Neutrophil (primary cell): Measurements from ENCODE around the gene TIMM17A.

ENCODE experiments used
- H3K27ac ChIP-seq: fragments of 200-600 bp; sonication (generic); 2 replicates; pipeline ENCODE4 v1.5.1; 2016; ENCODE audit warnings: mild to moderate bottlenecking, moderate library complexity
- H3K27me3 ChIP-seq: fragments of 200-600 bp; sonication (generic); 2 replicates; pipeline ENCODE4 v1.6.0; 2016; ENCODE audit warnings: mild to moderate bottlenecking
- H3K36me3 ChIP-seq: fragments of 200-600 bp; sonication (generic); 2 replicates; pipeline ENCODE4 v1.5.1; 2017
- H3K4me1 ChIP-seq, 2 experiments: fragments of 200-600 bp in 1 of 2; sonication (generic) in 1 of 2; 1 replicate in 1 of 2; 2 replicates in 1 of 2; pipeline versions ENCODE4 v1.5.1 to v1.6.1; 2013 to 2016; ENCODE audit warnings: low read depth in 1 of 2, low read length in 1 of 2, mild to moderate bottlenecking in 1 of 2, moderate library complexity in 1 of 2; ENCODE audit not compliant: control insufficient read depth in 1 of 2, insufficient read depth in 1 of 2
- H3K4me3 ChIP-seq, 2 experiments: fragments of 200-600 bp in 1 of 2; sonication (generic) in 1 of 2; 1 replicate in 1 of 2; 2 replicates in 1 of 2; pipeline ENCODE4 v1.5.1; 2013 to 2016; ENCODE audit warnings: low read depth in 1 of 2, low read length in 1 of 2, mild to moderate bottlenecking in 1 of 2, moderate library complexity in 1 of 2
- H3K9me3 ChIP-seq: fragments of 200-600 bp; sonication (generic); 2 replicates; pipeline ENCODE4 v1.5.1; 2016
- TF ChIP-seq, protein P1 (sequence below): fragments of 200-600 bp; sonication (generic); IDR thresholded peaks from 2 replicates; pipeline ENCODE4 v1.5.1; 2016; ENCODE audit warnings: antibody characterized with exemption

Gene TIMM17A

DNA sequence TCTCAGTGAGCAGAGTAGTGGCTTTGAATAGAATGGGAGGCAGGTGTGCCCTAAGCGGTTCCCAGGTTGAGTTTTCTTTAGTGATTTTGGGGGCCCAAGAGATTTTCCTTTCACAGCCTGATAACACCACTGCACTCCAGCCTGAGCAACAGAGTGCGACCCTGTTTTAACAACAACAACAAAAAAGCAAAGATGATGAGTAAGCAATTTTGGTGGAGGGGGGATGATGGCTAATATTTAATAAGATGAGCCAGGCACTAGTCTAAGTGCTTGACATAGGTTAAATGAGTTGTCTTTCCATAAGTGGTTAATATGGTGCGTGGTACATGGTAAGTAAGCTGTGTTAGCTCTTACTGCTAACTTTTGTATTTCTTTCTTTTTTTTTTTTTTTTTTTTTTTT is 29.1 kb downstream of the TIMM17A start:
- H3K9me3 ChIP-seq, result no peaks in the 10 kb centered on the region
- no peak overlapping the region for H3K4me3 ChIP-seq
- H3K36me3 ChIP-seq, result peaks cover 10% of the 10 kb centered on the region
- H3K27ac ChIP-seq, result no peak overlapping the region
- H3K4me1 ChIP-seq, result peaks cover 14% of the 10 kb centered on the region in 2 experiments
- TF ChIP-seq, protein P1, sequence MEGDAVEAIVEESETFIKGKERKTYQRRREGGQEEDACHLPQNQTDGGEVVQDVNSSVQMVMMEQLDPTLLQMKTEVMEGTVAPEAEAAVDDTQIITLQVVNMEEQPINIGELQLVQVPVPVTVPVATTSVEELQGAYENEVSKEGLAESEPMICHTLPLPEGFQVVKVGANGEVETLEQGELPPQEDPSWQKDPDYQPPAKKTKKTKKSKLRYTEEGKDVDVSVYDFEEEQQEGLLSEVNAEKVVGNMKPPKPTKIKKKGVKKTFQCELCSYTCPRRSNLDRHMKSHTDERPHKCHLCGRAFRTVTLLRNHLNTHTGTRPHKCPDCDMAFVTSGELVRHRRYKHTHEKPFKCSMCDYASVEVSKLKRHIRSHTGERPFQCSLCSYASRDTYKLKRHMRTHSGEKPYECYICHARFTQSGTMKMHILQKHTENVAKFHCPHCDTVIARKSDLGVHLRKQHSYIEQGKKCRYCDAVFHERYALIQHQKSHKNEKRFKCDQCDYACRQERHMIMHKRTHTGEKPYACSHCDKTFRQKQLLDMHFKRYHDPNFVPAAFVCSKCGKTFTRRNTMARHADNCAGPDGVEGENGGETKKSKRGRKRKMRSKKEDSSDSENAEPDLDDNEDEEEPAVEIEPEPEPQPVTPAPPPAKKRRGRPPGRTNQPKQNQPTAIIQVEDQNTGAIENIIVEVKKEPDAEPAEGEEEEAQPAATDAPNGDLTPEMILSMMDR, result no peak
- no peaks in the 10 kb centered on the region for H3K27me3 ChIP-seq

- peaks cover 19% of the 10 kb centered on the region for H3K36me3 ChIP-seq
- H3K9me3 ChIP-seq, result no peaks in the 10 kb centered on the region
- H3K4me3 ChIP-seq, result no peak overlapping the region
- TF ChIP-seq, protein P1, result no peak
- no peaks in the 10 kb centered on the region for H3K27me3 ChIP-seq
- H3K27ac ChIP-seq, result no peak overlapping the region
- peaks cover 14% of the 10 kb centered on the region in 2 experiments for H3K4me1 ChIP-seq
Measured at GRCh38 chr1:201985355-201985754, 30.1 kb downstream of the TIMM17A start.

DNA sequence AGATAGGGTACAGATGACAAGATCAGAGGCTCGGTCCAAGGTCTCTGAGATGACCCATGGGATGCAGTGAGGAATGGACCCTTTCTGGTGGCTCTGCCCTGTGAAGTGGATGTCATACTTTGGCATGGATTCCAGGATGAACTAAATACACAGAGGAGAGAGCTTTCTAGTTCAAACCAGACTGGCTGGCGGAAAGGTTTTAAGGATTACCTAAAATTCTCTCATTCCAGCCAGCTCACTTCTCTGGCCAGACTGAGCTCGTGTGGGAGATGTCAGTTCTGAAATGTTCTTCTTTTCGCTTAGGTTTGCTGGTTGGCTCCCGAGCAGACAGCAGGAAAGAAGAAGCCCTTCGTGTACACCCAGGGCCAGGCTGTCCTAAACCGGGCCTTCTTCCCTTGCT is 33.3 kb downstream of the TIMM17A start:
- TF ChIP-seq, protein P1, result no peak
- Histone ChIP-seq H3K4me1 (peaks cover 2 to 4% of the 10 kb centered on the region in 2 experiments), H3K4me3 (no peak overlapping the region), H3K9me3 (no peaks in the 10 kb centered on the region), H3K27me3 (no peaks in the 10 kb centered on the region), H3K27ac (no peak overlapping the region), H3K36me3 (peaks cover 52% of the 10 kb centered on the region)

- H3K27ac ChIP-seq, result no peak overlapping the region
- H3K27me3 ChIP-seq, result no peaks in the 10 kb centered on the region
- no peaks in the 10 kb centered on the region for H3K4me1 ChIP-seq
- no peaks in the 10 kb centered on the region for H3K9me3 ChIP-seq
- TF ChIP-seq, protein P1, result no peak
- no peak overlapping the region for H3K4me3 ChIP-seq
- peaks cover 60% of the 10 kb centered on the region for H3K36me3 ChIP-seq
Measured at GRCh38 chr1:201989354-201990128, 34.2 kb downstream of the TIMM17A start.

GRCh38 chr1:201990427-201990826 is 35.1 kb downstream of the TIMM17A start:
- H3K4me3 ChIP-seq, result no peak overlapping the region
- H3K36me3 ChIP-seq, result peaks cover 67% of the 10 kb centered on the region
- H3K27me3 ChIP-seq, result no peaks in the 10 kb centered on the region
- H3K27ac ChIP-seq, result no peak overlapping the region
- TF ChIP-seq, protein P1, result no peak
- no peaks in the 10 kb centered on the region for H3K4me1 ChIP-seq
- no peaks in the 10 kb centered on the region for H3K9me3 ChIP-seq
